Activated naive CD8-positive, alpha-beta T cell treated with anti-CD3 and anti-CD28 coated beads, Interleukin-2, amount 10 ng/mL, durations not matched to agents 7 days and 5 days (primary cell): ENCODE data around the gene ALB. TPM values are rescaled to one million over a fixed set of nuclear protein-coding genes. Genes with fewer than 3 reads are reported as not detected.

Experiments used
- ATAC-seq: fragments of 150-1000 bp; cut with Tn5 transposase; one replicate; pipeline ENCODE4 v1.10.0; 2021; ENCODE audit warnings: low read depth, moderate library complexity
- POLR2A ChIA-PET: fragments of 350-600 bp; sonication (Branson Sonifier 250); formaldehyde crosslinking; loops from one replicate; lab custom pipeline; 2021; ENCODE audit warnings: antibody characterized with exemption; lab: Charles Lee
- DNase-seq: peaks from one replicate; pipeline ENCODE4 v3.0.0; 2021
- H3K27ac Mint-ChIP-seq: one replicate; pipeline ENCODE4 v1.8.0; 2022; ENCODE audit warnings: mild to moderate bottlenecking, mixed read lengths
- H3K27me3 Mint-ChIP-seq: one replicate; pipeline ENCODE4 v1.8.0; 2022; ENCODE audit warnings: mild to moderate bottlenecking, moderate library complexity, mixed read lengths
- H3K36me3 Mint-ChIP-seq: one replicate; pipeline ENCODE4 v1.8.0; 2021; ENCODE audit warnings: mild to moderate bottlenecking, mixed read lengths
- H3K4me1 Mint-ChIP-seq: one replicate; pipeline ENCODE4 v1.8.0; 2021; ENCODE audit warnings: mixed read lengths
- H3K4me3 Mint-ChIP-seq: one replicate; pipeline ENCODE4 v1.8.0; 2022; ENCODE audit warnings: mild to moderate bottlenecking, moderate library complexity, mixed read lengths
- H3K9me3 Mint-ChIP-seq: one replicate; pipeline ENCODE4 v1.8.0; 2021; ENCODE audit warnings: mixed read lengths
- total RNA-seq, 2 experiments: library from RNA; stranded (reverse); gene quantifications; one replicate each; pipeline ENCODE4 v1.2.3, GENCODE V29; 2021

ALB gene
- total RNA-seq, 2 experiments from 2014 or later: not detected

GRCh38 chr4:73396304-73396703 lies 7.8 kb upstream of the ALB start:
- Mint-ChIP-seq H3K36me3 (no peaks in the 10 kb centered on the region), H3K4me3 (no peak overlapping the region), H3K27me3 (no peaks in the 10 kb centered on the region), H3K27ac (no peak overlapping the region), H3K4me1 (no peaks in the 10 kb centered on the region), H3K9me3 (no peaks in the 10 kb centered on the region)
- POLR2A ChIA-PET: no interaction called here
- no peak for ATAC-seq
- DNase-seq: no peak

- Mint-ChIP-seq H3K27me3 (no peaks in the 10 kb centered on the region), H3K4me3 (no peak overlapping the region), H3K4me1 (no peaks in the 10 kb centered on the region), H3K9me3 (no peaks in the 10 kb centered on the region), H3K36me3 (no peaks in the 10 kb centered on the region), H3K27ac (no peak overlapping the region)
- no peak for ATAC-seq
- POLR2A ChIA-PET: no interaction called here
- DNase-seq: no peak
Measured at GRCh38 chr4:73396993-73397972, 6.8 kb upstream of the ALB start.

- Mint-ChIP-seq H3K4me3 (no peak overlapping the region), H3K27me3 (no peaks in the 10 kb centered on the region), H3K36me3 (no peaks in the 10 kb centered on the region), H3K4me1 (no peaks in the 10 kb centered on the region), H3K27ac (no peak overlapping the region), H3K9me3 (no peaks in the 10 kb centered on the region)
- no peak for ATAC-seq
- no peak for DNase-seq
- POLR2A ChIA-PET: no interaction called here
Measured at GRCh38 chr4:73401412-73401811, 2.7 kb upstream of the ALB start.

- Mint-ChIP-seq H3K4me1 (no peaks in the 10 kb centered on the region), H3K9me3 (no peaks in the 10 kb centered on the region), H3K27me3 (no peaks in the 10 kb centered on the region), H3K36me3 (no peaks in the 10 kb centered on the region), H3K27ac (no peak overlapping the region), H3K4me3 (no peak overlapping the region)
- DNase-seq (no peak), ATAC-seq (no peak)
- POLR2A ChIA-PET: no interaction called here
Measured at GRCh38 chr4:73404457-73404856, 370 bp downstream of the ALB start.

GRCh38 chr4:73405138-73405537 lies 1.1 kb downstream of the ALB start:
- POLR2A ChIA-PET: no interaction called here
- DNase-seq: no peak
- no peak overlapping the region for H3K4me3 Mint-ChIP-seq
- H3K4me1 Mint-ChIP-seq: no peaks in the 10 kb centered on the region
- no peaks in the 10 kb centered on the region for H3K9me3 Mint-ChIP-seq
- ATAC-seq: no peak
- H3K27ac Mint-ChIP-seq: no peak overlapping the region
- H3K27me3 Mint-ChIP-seq: no peaks in the 10 kb centered on the region
- H3K36me3 Mint-ChIP-seq: no peaks in the 10 kb centered on the region

GRCh38 chr4:73406548-73406875 lies 2.4 kb downstream of the ALB start:
- H3K9me3 Mint-ChIP-seq: no peaks in the 10 kb centered on the region
- POLR2A ChIA-PET: no interaction called here

GRCh38 chr4:73407227-73407673 lies 3.2 kb downstream of the ALB start:
- DNase-seq (no peak), ATAC-seq (no peak)
- no peak overlapping the region for H3K27ac Mint-ChIP-seq
- no peaks in the 10 kb centered on the region for H3K9me3 Mint-ChIP-seq
- H3K4me1 Mint-ChIP-seq: no peaks in the 10 kb centered on the region
- POLR2A ChIA-PET: no interaction called here
- no peaks in the 10 kb centered on the region for H3K36me3 Mint-ChIP-seq
- no peaks in the 10 kb centered on the region for H3K27me3 Mint-ChIP-seq
- no peak overlapping the region for H3K4me3 Mint-ChIP-seq

More at GRCh38 chr4:73406548-73406875, 2.4 kb downstream of the ALB start:
- Mint-ChIP-seq H3K4me1 (no peaks in the 10 kb centered on the region), H3K27ac (no peak overlapping the region), H3K36me3 (no peaks in the 10 kb centered on the region), H3K27me3 (no peaks in the 10 kb centered on the region), H3K4me3 (no peak overlapping the region)
- DNase-seq (no peak), ATAC-seq (no peak)

- no peaks in the 10 kb centered on the region for H3K36me3 Mint-ChIP-seq
- DNase-seq (no peak), ATAC-seq (no peak)
- H3K4me1 Mint-ChIP-seq: no peaks in the 10 kb centered on the region
- H3K9me3 Mint-ChIP-seq: no peaks in the 10 kb centered on the region
- no peak overlapping the region for H3K4me3 Mint-ChIP-seq
- H3K27ac Mint-ChIP-seq: no peak overlapping the region
- no peaks in the 10 kb centered on the region for H3K27me3 Mint-ChIP-seq
- POLR2A ChIA-PET: no interaction called here
Measured at GRCh38 chr4:73408181-73408867, 4.2 kb downstream of the ALB start.

- H3K36me3 Mint-ChIP-seq: no peaks in the 10 kb centered on the region
- no peak overlapping the region for H3K4me3 Mint-ChIP-seq
- POLR2A ChIA-PET: no interaction called here
- no peaks in the 10 kb centered on the region for H3K4me1 Mint-ChIP-seq
- DNase-seq: no peak
- no peaks in the 10 kb centered on the region for H3K9me3 Mint-ChIP-seq
- no peaks in the 10 kb centered on the region for H3K27me3 Mint-ChIP-seq
- ATAC-seq: no peak
- H3K27ac Mint-ChIP-seq: no peak overlapping the region
Measured at GRCh38 chr4:73409012-73409862, 5.2 kb downstream of the ALB start.

GRCh38 chr4:73409978-73410548 lies 6.0 kb downstream of the ALB start:
- Mint-ChIP-seq H3K9me3 (no peaks in the 10 kb centered on the region), H3K27ac (no peak overlapping the region), H3K36me3 (no peaks in the 10 kb centered on the region), H3K4me1 (no peaks in the 10 kb centered on the region), H3K4me3 (no peak overlapping the region), H3K27me3 (no peaks in the 10 kb centered on the region)
- POLR2A ChIA-PET: no interaction called here
- DNase-seq (no peak), ATAC-seq (no peak)

GRCh38 chr4:73410916-73411730 lies 7.0 kb downstream of the ALB start:
- ATAC-seq: no peak
- Mint-ChIP-seq H3K4me1 (no peaks in the 10 kb centered on the region), H3K4me3 (no peak overlapping the region), H3K36me3 (no peaks in the 10 kb centered on the region), H3K27ac (no peak overlapping the region), H3K9me3 (no peaks in the 10 kb centered on the region), H3K27me3 (no peaks in the 10 kb centered on the region)
- POLR2A ChIA-PET: no interaction called here
- DNase-seq: no peak

GRCh38 chr4:73411731-73412414 lies 7.8 kb downstream of the ALB start:
- no peaks in the 10 kb centered on the region for H3K27me3 Mint-ChIP-seq
- H3K4me1 Mint-ChIP-seq: no peaks in the 10 kb centered on the region
- H3K36me3 Mint-ChIP-seq: no peaks in the 10 kb centered on the region
- no peak for ATAC-seq
- H3K4me3 Mint-ChIP-seq: no peak overlapping the region
- POLR2A ChIA-PET: no interaction called here
- H3K9me3 Mint-ChIP-seq: no peaks in the 10 kb centered on the region
- H3K27ac Mint-ChIP-seq: no peak overlapping the region
- no peak for DNase-seq
